ENCODE data around the gene ZNF668.

DNA sequence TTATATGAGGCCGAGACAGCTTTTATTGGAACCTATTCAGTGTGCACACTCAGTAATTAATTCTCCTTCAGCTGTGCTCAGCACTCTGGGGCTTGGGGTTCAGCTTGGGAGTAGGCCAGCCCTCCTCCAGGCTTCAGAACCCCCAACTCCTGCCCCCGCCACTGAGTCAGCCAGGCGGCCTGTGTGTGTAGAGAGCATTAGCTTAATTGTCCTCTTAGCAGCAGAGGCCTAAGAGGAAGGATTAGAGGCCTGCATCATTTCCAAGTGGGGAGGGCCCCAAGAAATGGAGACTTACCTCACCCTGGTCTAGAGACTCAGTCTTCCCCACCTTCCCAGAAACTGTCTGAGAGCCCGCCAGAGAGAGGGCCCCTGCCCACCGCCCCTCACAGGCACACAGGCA, 13.9 kb upstream of the ZNF668 start:
- TF ChIP-seq EZH2phosphoT487 (IDR thresholded peaks at IDR 0.05; ENCODE audit: unreplicated experiment) (no peak), POLR2AphosphoS5 (IDR thresholded peaks at IDR 0.05; ENCODE audit: low read depth) (no peak), STAT1 (IDR thresholded peaks at IDR 0.05; ENCODE audit: unreplicated experiment) (no peak), EZH2 (IDR thresholded peaks at IDR 0.05; ENCODE audit: low read depth, unreplicated experiment) (no peak), ZNF331 (CRISPR knock-in tag; IDR thresholded peaks at IDR 0.05; ENCODE audit: low read depth) (no peak)
- TF ChIP-seq, protein P1, sequence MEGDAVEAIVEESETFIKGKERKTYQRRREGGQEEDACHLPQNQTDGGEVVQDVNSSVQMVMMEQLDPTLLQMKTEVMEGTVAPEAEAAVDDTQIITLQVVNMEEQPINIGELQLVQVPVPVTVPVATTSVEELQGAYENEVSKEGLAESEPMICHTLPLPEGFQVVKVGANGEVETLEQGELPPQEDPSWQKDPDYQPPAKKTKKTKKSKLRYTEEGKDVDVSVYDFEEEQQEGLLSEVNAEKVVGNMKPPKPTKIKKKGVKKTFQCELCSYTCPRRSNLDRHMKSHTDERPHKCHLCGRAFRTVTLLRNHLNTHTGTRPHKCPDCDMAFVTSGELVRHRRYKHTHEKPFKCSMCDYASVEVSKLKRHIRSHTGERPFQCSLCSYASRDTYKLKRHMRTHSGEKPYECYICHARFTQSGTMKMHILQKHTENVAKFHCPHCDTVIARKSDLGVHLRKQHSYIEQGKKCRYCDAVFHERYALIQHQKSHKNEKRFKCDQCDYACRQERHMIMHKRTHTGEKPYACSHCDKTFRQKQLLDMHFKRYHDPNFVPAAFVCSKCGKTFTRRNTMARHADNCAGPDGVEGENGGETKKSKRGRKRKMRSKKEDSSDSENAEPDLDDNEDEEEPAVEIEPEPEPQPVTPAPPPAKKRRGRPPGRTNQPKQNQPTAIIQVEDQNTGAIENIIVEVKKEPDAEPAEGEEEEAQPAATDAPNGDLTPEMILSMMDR (conservative IDR thresholded peaks at IDR 0.05; ENCODE audit: low read depth in 2 of 2), result no peak
- TF ChIP-seq, protein P2, sequence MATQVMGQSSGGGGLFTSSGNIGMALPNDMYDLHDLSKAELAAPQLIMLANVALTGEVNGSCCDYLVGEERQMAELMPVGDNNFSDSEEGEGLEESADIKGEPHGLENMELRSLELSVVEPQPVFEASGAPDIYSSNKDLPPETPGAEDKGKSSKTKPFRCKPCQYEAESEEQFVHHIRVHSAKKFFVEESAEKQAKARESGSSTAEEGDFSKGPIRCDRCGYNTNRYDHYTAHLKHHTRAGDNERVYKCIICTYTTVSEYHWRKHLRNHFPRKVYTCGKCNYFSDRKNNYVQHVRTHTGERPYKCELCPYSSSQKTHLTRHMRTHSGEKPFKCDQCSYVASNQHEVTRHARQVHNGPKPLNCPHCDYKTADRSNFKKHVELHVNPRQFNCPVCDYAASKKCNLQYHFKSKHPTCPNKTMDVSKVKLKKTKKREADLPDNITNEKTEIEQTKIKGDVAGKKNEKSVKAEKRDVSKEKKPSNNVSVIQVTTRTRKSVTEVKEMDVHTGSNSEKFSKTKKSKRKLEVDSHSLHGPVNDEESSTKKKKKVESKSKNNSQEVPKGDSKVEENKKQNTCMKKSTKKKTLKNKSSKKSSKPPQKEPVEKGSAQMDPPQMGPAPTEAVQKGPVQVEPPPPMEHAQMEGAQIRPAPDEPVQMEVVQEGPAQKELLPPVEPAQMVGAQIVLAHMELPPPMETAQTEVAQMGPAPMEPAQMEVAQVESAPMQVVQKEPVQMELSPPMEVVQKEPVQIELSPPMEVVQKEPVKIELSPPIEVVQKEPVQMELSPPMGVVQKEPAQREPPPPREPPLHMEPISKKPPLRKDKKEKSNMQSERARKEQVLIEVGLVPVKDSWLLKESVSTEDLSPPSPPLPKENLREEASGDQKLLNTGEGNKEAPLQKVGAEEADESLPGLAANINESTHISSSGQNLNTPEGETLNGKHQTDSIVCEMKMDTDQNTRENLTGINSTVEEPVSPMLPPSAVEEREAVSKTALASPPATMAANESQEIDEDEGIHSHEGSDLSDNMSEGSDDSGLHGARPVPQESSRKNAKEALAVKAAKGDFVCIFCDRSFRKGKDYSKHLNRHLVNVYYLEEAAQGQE (IDR thresholded peaks at IDR 0.05; ENCODE audit: unreplicated experiment), result no peak
